ENCODE data around the gene SMAD6.

- no peak for TF ChIP-seq MAX (IDR thresholded peaks at IDR 0.05; ENCODE audit: low read depth)
- TF ChIP-seq CTCF (IDR thresholded peaks at IDR 0.05) = no peak
- no peak for TF ChIP-seq CHD2 (IDR thresholded peaks at IDR 0.05; ENCODE audit: low read length, partially characterized antibody)
Observed at GRCh38 chr15:66708389-66708788, 6.4 kb downstream of the SMAD6 start.

Measured in SK-N-SH (cell line).